Liver (tissue), 3 donors: ENCODE measurements around the gene PYCR2.

ENCODE experiments used
- FOXA1 ChIP-seq: IDR thresholded peaks from 2 replicates; pipeline ENCODE4 v1.6.1; 2016; ENCODE audit warnings: antibody characterized with exemption
- GABPA ChIP-seq, 2 donors: IDR thresholded peaks in 1 of 2; conservative IDR thresholded peaks in 1 of 2; 2 replicates each; pipeline ENCODE4 v1.6.1; 2016; ENCODE audit warnings: antibody characterized with exemption in 2 of 2, mild to moderate bottlenecking in 1 of 2, moderate library complexity in 1 of 2
- HNF4G ChIP-seq: IDR thresholded peaks from 2 replicates; pipeline ENCODE4 v1.6.1; 2016; ENCODE audit warnings: antibody characterized with exemption
- JUND ChIP-seq, 2 donors: IDR thresholded peaks; 2 replicates each; pipeline ENCODE4 v1.6.1; 2016; ENCODE audit warnings: antibody characterized with exemption in 2 of 2
- RAD21 ChIP-seq, 2 donors: IDR thresholded peaks; 2 replicates each; pipeline ENCODE4 v1.6.1; 2016; ENCODE audit warnings: antibody characterized with exemption in 2 of 2, mild to moderate bottlenecking in 2 of 2
- SP1 ChIP-seq: IDR thresholded peaks from 2 replicates; pipeline ENCODE4 v1.6.1; 2018; ENCODE audit warnings: antibody characterized with exemption, mild to moderate bottlenecking
- TAF1 ChIP-seq: conservative IDR thresholded peaks from 2 replicates; pipeline ENCODE4 v1.6.1; 2016; ENCODE audit warnings: antibody characterized with exemption, mild to moderate bottlenecking
- YY1 ChIP-seq: IDR thresholded peaks from 2 replicates; pipeline ENCODE4 v1.6.1; 2016; ENCODE audit warnings: antibody characterized with exemption, mild to moderate bottlenecking
- TF ChIP-seq, protein P1 (sequence below): fragments of 150-350 bp; IDR thresholded peaks from 2 replicates; pipeline ENCODE4 v1.5.1; 2017; ENCODE audit warnings: improper control_type of control experiment, low read depth, low read length; ENCODE audit not compliant: missing input control
- TF ChIP-seq, protein P2 (sequence below): IDR thresholded peaks from 2 replicates; pipeline ENCODE4 v1.6.1; 2016; ENCODE audit warnings: antibody characterized with exemption
- TF ChIP-seq, protein P3 (sequence below): IDR thresholded peaks from 2 replicates; pipeline ENCODE4 v1.6.1; 2016; ENCODE audit warnings: antibody characterized with exemption, mild to moderate bottlenecking
- TF ChIP-seq, protein P4 (sequence below): IDR thresholded peaks from 2 replicates; pipeline ENCODE4 v1.6.1; 2016; ENCODE audit warnings: antibody characterized with exemption
- donor health status: healthy.
- donor health status: healthy.

DNA sequence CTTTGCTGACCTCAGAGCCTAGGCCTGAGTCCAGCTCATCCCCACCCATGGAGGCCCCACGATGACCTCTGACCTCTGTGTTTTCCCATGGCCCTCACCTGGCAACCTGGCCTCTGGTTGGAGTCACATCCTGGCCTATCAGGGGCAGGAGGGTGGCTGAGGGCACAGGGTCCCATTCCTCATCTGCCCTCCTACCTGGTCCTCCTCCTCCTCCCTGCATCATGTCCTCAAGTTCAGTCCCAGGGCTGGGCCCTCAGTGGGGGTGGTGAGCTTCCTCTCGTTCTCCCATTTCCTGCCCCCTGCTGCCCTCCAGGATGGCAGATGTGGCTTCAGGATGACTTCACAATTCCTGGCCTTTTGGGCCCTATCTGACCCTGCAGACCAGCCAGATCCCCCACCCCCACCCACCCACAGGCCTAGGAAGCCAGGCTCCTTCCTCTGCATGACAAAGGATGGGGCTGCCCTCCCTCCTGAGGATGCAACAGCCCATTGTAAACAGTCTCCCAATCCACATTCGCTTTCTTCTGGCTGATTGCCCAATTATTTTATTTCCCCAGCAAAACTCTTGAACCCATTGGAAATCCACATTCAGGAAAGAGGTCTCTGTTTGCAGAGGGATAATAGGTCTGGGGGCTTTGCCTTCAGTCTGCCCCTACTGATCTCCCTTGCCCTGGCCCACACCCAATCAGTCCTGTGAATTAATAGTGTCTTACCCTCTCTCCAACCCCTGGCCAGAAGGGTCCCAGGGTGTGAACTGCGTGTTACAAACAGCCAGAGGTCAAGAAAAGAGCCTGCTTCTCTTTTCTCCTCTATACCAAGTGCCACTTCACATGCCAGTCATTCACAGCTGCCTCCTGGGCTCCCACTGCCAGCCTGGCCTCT lies 24.8 kb downstream of the PYCR2 start:
- TF ChIP-seq, protein P1, sequence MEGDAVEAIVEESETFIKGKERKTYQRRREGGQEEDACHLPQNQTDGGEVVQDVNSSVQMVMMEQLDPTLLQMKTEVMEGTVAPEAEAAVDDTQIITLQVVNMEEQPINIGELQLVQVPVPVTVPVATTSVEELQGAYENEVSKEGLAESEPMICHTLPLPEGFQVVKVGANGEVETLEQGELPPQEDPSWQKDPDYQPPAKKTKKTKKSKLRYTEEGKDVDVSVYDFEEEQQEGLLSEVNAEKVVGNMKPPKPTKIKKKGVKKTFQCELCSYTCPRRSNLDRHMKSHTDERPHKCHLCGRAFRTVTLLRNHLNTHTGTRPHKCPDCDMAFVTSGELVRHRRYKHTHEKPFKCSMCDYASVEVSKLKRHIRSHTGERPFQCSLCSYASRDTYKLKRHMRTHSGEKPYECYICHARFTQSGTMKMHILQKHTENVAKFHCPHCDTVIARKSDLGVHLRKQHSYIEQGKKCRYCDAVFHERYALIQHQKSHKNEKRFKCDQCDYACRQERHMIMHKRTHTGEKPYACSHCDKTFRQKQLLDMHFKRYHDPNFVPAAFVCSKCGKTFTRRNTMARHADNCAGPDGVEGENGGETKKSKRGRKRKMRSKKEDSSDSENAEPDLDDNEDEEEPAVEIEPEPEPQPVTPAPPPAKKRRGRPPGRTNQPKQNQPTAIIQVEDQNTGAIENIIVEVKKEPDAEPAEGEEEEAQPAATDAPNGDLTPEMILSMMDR = no peak
- TF ChIP-seq TAF1 (no peak), YY1 (no peak), JUND (IDR thresholded peaks at IDR 0.05) (no peak), SP1 (no peak), HNF4G (no peak), RAD21 (IDR thresholded peaks at IDR 0.05) (no peak), GABPA (IDR thresholded peaks at IDR 0.05 in 1 of 2, conservative IDR thresholded peaks at IDR 0.05 in 1 of 2) (no peak), FOXA1 (no peak)
- TF ChIP-seq, protein P2, sequence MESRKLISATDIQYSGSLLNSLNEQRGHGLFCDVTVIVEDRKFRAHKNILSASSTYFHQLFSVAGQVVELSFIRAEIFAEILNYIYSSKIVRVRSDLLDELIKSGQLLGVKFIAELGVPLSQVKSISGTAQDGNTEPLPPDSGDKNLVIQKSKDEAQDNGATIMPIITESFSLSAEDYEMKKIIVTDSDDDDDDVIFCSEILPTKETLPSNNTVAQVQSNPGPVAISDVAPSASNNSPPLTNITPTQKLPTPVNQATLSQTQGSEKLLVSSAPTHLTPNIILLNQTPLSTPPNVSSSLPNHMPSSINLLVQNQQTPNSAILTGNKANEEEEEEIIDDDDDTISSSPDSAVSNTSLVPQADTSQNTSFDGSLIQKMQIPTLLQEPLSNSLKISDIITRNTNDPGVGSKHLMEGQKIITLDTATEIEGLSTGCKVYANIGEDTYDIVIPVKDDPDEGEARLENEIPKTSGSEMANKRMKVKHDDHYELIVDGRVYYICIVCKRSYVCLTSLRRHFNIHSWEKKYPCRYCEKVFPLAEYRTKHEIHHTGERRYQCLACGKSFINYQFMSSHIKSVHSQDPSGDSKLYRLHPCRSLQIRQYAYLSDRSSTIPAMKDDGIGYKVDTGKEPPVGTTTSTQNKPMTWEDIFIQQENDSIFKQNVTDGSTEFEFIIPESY = no peak
- TF ChIP-seq, protein P3, sequence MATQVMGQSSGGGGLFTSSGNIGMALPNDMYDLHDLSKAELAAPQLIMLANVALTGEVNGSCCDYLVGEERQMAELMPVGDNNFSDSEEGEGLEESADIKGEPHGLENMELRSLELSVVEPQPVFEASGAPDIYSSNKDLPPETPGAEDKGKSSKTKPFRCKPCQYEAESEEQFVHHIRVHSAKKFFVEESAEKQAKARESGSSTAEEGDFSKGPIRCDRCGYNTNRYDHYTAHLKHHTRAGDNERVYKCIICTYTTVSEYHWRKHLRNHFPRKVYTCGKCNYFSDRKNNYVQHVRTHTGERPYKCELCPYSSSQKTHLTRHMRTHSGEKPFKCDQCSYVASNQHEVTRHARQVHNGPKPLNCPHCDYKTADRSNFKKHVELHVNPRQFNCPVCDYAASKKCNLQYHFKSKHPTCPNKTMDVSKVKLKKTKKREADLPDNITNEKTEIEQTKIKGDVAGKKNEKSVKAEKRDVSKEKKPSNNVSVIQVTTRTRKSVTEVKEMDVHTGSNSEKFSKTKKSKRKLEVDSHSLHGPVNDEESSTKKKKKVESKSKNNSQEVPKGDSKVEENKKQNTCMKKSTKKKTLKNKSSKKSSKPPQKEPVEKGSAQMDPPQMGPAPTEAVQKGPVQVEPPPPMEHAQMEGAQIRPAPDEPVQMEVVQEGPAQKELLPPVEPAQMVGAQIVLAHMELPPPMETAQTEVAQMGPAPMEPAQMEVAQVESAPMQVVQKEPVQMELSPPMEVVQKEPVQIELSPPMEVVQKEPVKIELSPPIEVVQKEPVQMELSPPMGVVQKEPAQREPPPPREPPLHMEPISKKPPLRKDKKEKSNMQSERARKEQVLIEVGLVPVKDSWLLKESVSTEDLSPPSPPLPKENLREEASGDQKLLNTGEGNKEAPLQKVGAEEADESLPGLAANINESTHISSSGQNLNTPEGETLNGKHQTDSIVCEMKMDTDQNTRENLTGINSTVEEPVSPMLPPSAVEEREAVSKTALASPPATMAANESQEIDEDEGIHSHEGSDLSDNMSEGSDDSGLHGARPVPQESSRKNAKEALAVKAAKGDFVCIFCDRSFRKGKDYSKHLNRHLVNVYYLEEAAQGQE = no peak
- TF ChIP-seq, protein P4, sequence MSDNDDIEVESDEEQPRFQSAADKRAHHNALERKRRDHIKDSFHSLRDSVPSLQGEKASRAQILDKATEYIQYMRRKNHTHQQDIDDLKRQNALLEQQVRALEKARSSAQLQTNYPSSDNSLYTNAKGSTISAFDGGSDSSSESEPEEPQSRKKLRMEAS = no peak
